ENCODE results near the gene IGSF22.

IGSF22 gene

GRCh38 chr11:18743365-18743764 lies 17.4 kb upstream of the IGSF22 start:
- no peak for FAIRE-seq

- FAIRE-seq = no peak
Measured at GRCh38 chr11:18741783-18742182, 15.8 kb upstream of the IGSF22 start.

- no peak for FAIRE-seq
Measured at GRCh38 chr11:18739685-18740084, 13.7 kb upstream of the IGSF22 start.

- FAIRE-seq = no peak
Measured at GRCh38 chr11:18737642-18738041, 11.7 kb upstream of the IGSF22 start.

GRCh38 chr11:18736590-18737148 lies 10.7 kb upstream of the IGSF22 start:
- FAIRE-seq = no peak

DNA sequence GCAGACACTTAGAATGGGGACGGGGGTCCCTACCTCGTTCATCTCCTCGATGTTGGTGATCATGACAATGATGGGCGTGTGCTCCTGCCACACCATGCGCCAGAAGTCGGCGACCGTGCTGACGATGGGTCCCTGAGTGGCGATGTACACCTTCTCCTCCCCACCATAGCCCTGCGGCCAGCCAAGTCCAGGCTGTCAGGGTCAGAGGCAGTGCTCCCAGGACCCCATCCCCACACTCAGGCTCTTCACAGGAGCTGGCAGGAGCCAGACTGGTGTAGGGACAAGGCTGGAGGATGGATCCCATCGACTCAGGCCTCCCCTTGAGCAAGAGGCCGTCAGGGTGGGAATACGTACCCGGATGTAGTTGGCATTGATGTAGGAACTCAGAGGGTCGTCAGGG lies 7.2 kb upstream of the IGSF22 start:
- no peak for FAIRE-seq

DNA sequence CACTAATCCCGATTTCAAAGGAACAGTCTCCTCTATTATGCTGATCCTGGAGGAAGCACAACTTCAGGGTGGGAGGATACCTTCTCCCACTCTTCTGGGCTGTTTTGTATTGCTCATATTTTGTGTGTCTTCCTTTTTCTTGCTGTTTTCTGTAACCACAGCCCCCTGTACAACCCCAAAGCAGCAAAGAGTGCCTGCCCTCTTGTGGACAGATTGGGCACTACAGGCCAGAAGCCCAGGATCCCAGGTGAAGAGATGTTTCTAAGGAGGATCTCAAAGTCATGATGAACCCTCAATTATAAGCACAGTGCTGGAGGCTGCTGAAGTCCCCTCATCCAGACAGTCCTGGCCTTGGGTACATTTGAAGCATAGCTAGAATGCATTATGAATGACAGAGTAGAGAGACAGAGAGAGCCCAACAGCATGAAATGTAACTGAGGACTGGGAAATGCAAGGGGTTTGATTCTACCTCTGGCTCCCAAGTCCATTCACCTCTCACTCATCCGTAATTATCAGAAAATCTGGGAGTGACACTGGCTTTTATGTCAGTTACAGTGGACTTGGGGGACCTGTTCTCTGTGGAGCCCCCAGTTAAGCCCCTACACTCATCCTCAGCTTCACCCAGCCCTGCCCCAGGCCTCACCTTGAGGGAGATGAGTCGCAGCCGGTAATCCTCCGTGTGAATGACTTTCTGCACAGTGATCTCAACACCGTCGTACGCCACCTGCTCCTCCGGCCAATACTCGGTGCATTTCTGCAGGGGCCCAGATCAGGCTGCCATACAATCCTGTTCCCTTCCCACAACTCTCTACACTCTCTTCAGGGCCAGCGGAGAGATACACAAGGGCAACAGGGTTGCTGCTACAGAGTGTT lies 6.2 kb upstream of the IGSF22 start:
- FAIRE-seq = no peak

DNA sequence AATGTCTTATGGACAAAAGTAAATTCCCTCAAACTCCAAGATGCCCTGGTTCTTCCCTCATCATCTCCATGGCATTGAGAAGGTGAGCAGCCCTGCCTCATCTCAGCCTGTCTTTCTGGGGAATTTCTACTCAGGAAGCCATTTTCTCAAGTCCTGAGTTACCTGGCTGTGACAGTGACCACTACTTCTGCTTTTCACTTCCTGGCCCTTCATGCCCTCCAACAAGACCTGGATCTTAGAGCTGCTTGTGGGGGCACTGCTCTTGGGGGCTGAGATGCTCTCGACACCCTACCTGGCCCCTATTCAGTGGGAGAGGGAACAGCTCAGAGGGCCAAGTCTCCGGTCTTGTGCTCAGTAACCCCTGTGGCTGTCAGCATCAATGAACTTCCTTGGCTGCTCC lies 5.5 kb upstream of the IGSF22 start:
- no peak for FAIRE-seq

GRCh38 chr11:18730020-18730419 lies 4.0 kb upstream of the IGSF22 start:
- no peak for FAIRE-seq

GRCh38 chr11:18729426-18729825 lies 3.4 kb upstream of the IGSF22 start:
- no peak for FAIRE-seq

DNA sequence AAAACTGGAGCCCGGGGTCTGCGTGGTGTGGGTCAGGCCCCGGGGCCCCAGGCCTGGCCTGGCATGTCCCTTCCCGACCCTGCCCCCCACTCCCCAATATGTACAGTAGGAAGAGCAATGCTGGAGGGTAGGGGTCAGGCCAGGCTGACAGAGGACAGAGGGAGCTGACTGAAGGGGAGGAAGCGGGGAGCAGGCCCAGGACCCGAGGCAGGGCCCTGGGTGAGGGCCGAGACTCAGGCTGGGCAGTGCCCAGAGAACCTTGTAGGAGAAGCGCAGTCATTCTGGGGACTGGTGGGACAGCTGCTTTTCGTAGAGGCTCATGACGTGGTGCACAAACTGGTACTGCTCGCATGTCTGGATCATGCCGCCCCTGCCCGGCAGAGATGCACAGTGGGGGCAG lies 2.7 kb upstream of the IGSF22 start:
- FAIRE-seq = no peak

DNA sequence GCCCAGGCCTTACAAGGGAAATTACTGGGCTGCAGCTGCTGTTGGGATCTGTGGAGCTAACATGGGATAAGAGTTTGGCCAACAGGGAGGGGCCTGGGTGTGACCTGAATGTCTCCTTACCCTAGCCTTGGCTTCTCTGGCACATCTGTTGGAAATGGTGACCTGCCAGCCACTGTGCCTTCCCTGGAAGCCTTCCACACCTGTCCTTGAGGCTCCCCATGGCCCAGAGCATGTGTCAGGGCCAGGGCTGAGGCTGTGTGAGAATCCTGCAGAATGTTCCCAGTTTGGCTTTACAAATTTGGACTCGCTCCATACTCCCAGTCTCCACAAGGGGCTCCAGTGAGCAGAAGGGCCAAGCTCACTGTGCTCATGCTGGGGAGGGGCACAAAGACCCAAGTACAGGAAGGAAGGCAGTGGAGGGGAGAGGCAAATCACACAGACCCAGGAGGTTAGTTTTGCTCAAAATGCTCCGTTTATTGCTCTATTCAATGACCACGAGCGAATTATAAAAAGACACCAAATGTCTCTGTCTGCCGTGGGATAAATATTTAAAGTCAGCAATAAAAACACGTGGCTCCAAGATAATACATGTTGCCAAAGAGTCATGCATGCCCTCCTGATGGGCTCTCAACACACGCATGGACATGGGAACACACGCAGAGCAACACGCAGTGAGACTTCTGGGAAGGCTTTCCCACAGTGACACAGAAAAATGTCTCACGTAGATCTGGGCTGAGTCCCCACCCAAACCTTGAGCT lies 1.7 kb upstream of the IGSF22 start:
- FAIRE-seq = no peak

DNA sequence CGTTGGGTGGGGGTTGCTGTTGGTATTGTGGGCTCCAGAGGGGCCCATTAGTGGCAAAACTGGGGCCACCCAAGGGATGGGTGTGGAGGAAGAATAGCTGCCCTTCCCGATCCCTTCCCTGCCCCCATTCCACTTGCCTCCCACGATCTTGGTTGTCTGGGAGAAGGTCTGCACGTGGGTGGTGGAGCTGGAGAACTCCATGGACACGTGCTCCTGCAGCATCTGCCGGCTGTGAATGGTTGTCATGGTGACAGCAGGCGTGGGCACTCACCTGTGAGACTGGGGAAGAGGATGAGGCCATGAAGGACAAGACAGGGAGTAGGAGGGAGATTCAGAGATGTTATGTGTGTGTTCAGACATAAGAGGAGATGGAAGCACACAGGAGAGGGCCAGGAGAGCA lies 2.0 kb downstream of the IGSF22 start:
- no peak for FAIRE-seq

DNA sequence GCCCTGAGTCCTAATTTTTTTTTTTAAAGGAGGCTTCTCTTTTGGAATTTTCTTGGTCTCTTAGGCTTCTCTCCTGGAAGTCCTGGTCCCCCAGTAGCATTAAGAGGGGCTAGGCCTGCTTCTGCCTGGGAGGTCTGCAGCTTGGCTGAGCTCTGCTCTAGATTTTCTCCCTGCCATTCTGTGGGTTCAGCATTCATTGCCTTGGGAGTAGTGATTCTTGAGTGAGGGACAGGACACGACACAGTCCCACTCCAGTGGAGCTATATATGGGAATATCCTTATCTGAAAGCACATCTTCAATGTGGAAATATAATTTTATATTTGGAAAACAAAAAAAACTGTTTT lies 3.7 kb downstream of the IGSF22 start:
- no peak for FAIRE-seq

DNA sequence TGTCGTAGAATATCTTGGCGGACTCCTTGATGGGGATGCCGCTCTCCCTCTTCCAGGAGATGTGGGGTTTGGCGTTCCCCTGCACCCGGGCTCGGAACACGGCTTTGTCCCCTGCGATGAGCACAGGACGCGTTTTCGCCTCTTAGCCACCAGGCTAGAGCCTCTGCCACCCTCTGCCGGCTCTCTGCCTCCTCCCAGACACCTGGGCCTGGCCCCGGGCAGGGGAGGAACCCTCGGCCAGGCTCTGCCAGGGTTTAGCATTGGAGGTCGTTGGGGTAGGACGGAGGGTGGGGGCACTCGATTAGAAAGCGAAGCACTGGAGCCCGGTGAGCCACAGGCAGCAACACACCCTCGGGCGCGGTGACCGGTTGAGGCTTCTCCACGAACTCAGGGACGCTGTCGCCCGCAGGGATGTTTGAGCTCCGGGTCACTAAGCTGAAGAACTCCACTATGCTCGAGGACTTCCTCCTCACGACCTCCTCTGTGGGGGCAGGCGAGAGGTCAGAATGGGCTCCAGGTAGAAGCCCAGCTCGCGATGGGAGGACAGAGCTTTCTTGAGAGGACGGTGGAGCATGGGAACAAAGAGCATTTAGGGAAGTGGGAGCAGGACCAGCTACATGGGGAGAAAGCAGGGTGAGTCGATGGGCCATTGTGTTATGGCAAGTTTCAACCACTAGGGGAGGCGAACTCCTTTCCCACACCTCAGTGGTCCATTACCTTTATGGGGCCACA lies 4.3 kb downstream of the IGSF22 start:
- FAIRE-seq = no peak

DNA sequence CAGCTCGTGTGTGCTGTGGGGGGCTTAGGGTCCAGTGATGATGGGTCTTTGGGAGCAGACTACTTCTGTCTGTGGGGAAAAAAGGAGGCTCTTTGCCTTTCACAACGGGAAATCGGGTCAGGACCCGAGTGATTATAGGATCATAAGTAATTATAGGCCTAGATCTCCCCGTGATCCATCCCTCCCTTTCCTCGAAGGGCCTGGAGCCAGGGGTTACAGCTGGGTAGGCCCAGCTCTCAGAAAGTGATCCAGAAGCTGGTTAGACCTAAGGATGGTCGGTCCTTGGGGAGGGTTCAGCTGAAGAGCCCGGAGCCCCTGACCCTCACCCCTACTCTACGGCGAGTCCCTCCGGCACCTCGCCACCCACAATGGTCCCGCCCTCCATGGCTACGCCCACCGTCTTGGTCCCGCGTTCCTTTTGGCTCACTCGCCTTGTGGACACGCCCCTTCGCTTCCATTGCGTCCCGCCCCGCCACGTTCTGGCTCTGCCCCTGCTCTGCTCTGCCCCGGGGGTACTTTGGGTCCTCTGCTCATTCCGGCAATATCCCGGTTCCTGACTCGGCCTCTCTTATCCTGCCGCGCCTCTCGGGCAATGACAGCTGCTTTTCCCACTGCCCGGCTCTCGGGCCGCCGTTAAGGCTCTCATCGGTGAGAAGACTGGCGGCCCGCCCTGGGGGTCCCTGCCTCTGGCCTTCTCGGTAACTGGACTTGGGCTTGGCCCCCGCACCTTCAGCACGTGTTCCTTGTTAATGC lies 5.0 kb downstream of the IGSF22 start:
- FAIRE-seq = no peak

GRCh38 chr11:18720091-18720807 lies 5.7 kb downstream of the IGSF22 start:
- no peak for FAIRE-seq

DNA sequence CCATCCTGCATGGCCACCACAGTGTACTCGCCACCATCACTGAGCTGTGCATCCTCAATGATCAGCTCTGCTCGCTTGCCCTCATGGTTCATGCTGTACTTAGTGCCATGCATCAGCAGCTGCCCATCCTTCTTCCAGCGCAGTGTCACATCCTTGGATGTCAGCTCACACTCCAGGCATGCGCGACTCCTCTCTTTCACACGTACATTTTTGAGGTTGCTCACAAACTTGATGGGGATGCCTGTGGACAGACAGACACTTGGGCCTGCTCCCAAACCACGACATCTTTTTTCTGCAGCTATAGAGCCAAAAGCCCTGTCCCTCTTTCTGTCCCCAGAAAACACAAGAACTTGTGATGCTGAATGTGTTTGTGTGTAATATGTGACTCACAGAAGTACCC lies 10.5 kb downstream of the IGSF22 start:
- no peak for FAIRE-seq

DNA sequence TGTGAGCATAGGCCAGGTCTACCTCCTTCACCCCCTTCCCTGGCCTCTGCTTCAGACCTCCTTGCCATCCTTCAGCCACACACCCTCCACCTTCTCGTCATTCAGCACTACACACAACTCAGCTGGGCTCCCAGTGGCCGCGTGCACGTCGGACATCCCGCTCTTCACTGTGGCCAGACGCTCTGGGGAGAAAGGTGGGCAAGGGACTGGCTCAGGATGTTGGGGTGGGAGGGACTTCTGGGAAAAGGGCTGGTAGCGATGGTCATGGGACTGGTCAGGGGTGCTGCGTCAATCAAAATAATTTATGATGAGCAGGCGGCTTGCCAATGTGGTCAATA lies 11.6 kb downstream of the IGSF22 start:
- no peak for FAIRE-seq

GRCh38 chr11:18713646-18714442 lies 12.1 kb downstream of the IGSF22 start:
- FAIRE-seq = no peak

DNA sequence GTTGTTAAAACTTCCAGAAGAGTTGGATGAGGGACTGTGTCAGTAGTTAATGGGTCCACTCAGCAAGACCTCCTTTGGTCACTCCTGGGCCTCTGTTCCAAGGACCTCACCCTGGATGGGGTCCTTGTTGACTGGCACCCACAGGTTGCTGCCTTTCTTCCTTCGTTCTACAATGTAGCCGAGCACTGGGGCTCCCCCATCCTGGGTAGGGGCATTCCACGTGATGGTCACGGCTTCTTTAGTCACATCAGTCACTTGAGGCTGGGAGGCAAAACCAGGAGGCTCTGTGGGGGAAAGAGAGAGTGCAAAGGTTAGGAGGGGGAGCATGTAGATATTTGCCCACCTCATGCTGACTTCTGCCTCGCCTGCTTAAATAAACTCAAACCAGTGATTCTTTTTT lies 15.4 kb downstream of the IGSF22 start:
- FAIRE-seq = no peak
